Colonic mucosa (tissue), 4 donors: Measurements from ENCODE around the gene CLDN6. TPM values are rescaled to one million over a fixed set of nuclear protein-coding genes. Genes with fewer than 3 reads are reported as not detected.

Source experiments
- DNase-seq: peaks from one replicate; pipeline ENCODE4 v3.0.0-alpha.2; 2020
- H3K27ac ChIP-seq: fragments of 200-600 bp; one replicate; pipeline ENCODE4 v1.8.0; 2021
- H3K27me3 ChIP-seq: fragments of 200-600 bp; one replicate; pipeline ENCODE4 v1.8.0; 2021
- H3K36me3 ChIP-seq: fragments of 200-600 bp; one replicate; pipeline ENCODE4 v1.8.0; 2021
- H3K4me1 ChIP-seq: fragments of 200-600 bp; one replicate; pipeline ENCODE4 v1.8.0; 2021; ENCODE audit warnings: mild to moderate bottlenecking
- H3K4me3 ChIP-seq: fragments of 200-600 bp; one replicate; pipeline ENCODE4 v1.8.0; 2021
- H3K9ac ChIP-seq, 2 donors: one replicate each; pipeline ENCODE4 v1.7.0; 2013; ENCODE audit warnings: control low read depth in 2 of 2, low read depth in 2 of 2, low read length in 2 of 2
- H3K9me3 ChIP-seq: fragments of 200-600 bp; one replicate; pipeline ENCODE4 v1.8.0; 2021
- CTCF ChIP-seq: fragments of 200-600 bp; IDR thresholded peaks from one replicate; pipeline ENCODE4 v1.8.0; 2022; ENCODE audit warnings: antibody characterized with exemption, mild to moderate bottlenecking
- intact Hi-C: fragments of 100-400 bp; cut with DNase I; formaldehyde crosslinking; loops from one replicate; pipeline ENCODE4 v1.14.1; 2022
- total RNA-seq, 2 donors: library from RNA; stranded (reverse); fragmentation: NEBNext Ultra II Directional in 1 of 2; extraction: Animal tissue kit (Norgen Biotek cat#: 25700) in 1 of 2; gene quantifications; one replicate each; pipeline ENCODE4 v1.2.1, GENCODE V29; 2021
- donor health status: healthy.
- donor health status: DM: no; HTN: no; CAD: no.
- donor health status: DM: no; HTN: no; CAD: no.

Gene CLDN6
- total RNA-seq, 2 donors from 2014 or later = 1.2 TPM; not detected in 1

GRCh38 chr16:3063625-3064386, 45.8 kb upstream of the CLDN6 start:
- Histone ChIP-seq H3K4me1 (peaks cover 12% of the 10 kb centered on the region), H3K27me3 (no peaks in the 10 kb centered on the region), H3K9me3 (no peaks in the 10 kb centered on the region), H3K4me3 (no peak overlapping the region), H3K9ac (no peak overlapping the region), H3K36me3 (no peaks in the 10 kb centered on the region), H3K27ac (peak overlapping the region; percentile 78)
- no peak for TF ChIP-seq CTCF
- intact Hi-C loops = loop anchor here (5.0 kb wide), 1 partner anchor 103 kb away; no protein-coding TSS in a partner anchor
- no peak for DNase-seq

- intact Hi-C loops = loop anchor here (5.0 kb wide), 1 partner anchor 105 kb away; no protein-coding TSS in a partner anchor
- DNase-seq = no peak
- no peak overlapping the region for H3K9ac ChIP-seq
- no peak for TF ChIP-seq CTCF
- no peaks in the 10 kb centered on the region for H3K36me3 ChIP-seq
- peaks cover 17% of the 10 kb centered on the region for H3K4me1 ChIP-seq
- no peak overlapping the region for H3K27ac ChIP-seq
- no peak overlapping the region for H3K4me3 ChIP-seq
- no peaks in the 10 kb centered on the region for H3K27me3 ChIP-seq
- H3K9me3 ChIP-seq = no peaks in the 10 kb centered on the region
Measured at GRCh38 chr16:3062553-3062952, 44.6 kb upstream of the CLDN6 start.

- no peak for DNase-seq
- no peaks in the 10 kb centered on the region for H3K27me3 ChIP-seq
- H3K4me3 ChIP-seq = no peak overlapping the region
- H3K36me3 ChIP-seq = no peaks in the 10 kb centered on the region
- intact Hi-C loops = loop anchor here (5.0 kb wide), 1 partner anchor 107 kb away; no protein-coding TSS in a partner anchor
- peaks cover 17% of the 10 kb centered on the region for H3K4me1 ChIP-seq
- no peak overlapping the region for H3K27ac ChIP-seq
- TF ChIP-seq CTCF = no peak
- H3K9ac ChIP-seq = peak overlapping the region in 1 of 2 donors; percentile 83
- no peaks in the 10 kb centered on the region for H3K9me3 ChIP-seq
Measured at GRCh38 chr16:3060339-3061127, 42.5 kb upstream of the CLDN6 start.

GRCh38 chr16:3059723-3060242, 41.8 kb upstream of the CLDN6 start:
- Histone ChIP-seq H3K4me3 (peak overlapping the region; percentile 89), H3K36me3 (no peaks in the 10 kb centered on the region), H3K27ac (peak overlapping the region; percentile 81), H3K9ac (peak overlapping the region; percentile 83 to 92), H3K27me3 (no peaks in the 10 kb centered on the region), H3K4me1 (peaks cover 16% of the 10 kb centered on the region), H3K9me3 (no peaks in the 10 kb centered on the region)
- no peak for DNase-seq
- intact Hi-C loops = loop anchor here (5.0 kb wide), 2 partner anchors 68 to 108 kb away; no protein-coding TSS in a partner anchor
- no peak for TF ChIP-seq CTCF

GRCh38 chr16:3059041-3059722, 41.2 kb upstream of the CLDN6 start:
- H3K27ac ChIP-seq = peak overlapping the region; percentile 81
- intact Hi-C loops = loop anchor here (5.0 kb wide), 1 partner anchor 68 kb away; no protein-coding TSS in a partner anchor
- peak overlapping the region; percentile 92 to 97 for H3K9ac ChIP-seq
- H3K4me3 ChIP-seq = peak overlapping the region; percentile 89
- H3K27me3 ChIP-seq = no peaks in the 10 kb centered on the region
- DNase-seq = peak; percentile 92
- peak; percentile 95 for TF ChIP-seq CTCF
- H3K9me3 ChIP-seq = no peaks in the 10 kb centered on the region
- H3K36me3 ChIP-seq = no peaks in the 10 kb centered on the region
- peaks cover 12% of the 10 kb centered on the region for H3K4me1 ChIP-seq
